HG03342 (cell line): ENCODE measurements around the gene MAN1B1.
"Not testable (repeated sequence)": the region's sequence is repeated elsewhere in the genome, so short reads cannot be mapped to it uniquely, and the experiment has no call there.

Experiments used
- ATAC-seq: cut with Tn5 transposase; IDR thresholded peaks from one replicate; pipeline ENCODE4 v1.9.1; 2021; ENCODE audit warnings: mild to moderate bottlenecking, moderate library complexity; ENCODE audit not compliant: unreplicated experiment

The MAN1B1 gene

DNA sequence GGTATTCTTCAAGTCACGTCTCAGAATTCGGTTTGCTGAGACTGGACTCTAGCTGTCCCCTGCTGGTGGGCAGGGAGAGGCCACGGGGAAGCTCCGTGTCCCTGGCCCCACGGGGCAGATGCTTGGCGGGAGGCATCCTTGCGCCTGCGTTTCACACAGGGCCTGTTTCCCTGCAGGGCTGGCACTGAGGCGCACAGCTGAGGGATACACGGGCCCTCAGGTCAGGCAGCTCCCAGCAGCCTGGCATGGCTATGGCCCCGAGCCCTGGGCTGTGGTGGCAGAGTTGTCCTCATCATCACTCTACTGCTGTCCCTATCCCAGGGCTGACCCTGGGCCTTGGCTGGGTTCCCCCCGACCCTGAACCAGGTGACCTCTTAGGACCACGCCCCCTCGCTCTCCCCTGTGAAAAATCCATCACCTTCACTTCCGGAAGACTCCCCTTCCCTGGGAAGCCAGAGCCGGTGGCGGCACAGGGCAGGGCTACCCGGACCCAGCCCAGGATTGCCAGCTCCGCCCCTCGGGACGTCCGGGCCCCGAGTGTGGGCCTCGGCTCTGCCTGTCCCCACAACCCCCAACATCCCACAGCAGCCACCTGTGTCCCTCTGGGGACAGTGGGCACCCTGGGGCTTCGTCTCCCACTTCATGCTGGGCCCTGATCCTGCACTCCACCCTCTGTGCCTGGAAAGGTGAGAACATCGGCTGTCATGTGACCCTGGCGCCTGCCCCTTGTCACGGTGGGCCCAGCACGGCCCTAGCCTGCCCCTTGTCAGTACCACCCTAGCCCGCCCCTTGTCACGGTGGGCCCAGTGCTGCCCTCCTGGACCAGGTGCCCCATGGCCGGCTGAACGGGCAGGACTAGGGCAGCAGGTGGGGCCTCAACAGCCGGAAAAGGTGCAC is 22.7 kb downstream of the MAN1B1 start:
- ATAC-seq, result no peak

DNA sequence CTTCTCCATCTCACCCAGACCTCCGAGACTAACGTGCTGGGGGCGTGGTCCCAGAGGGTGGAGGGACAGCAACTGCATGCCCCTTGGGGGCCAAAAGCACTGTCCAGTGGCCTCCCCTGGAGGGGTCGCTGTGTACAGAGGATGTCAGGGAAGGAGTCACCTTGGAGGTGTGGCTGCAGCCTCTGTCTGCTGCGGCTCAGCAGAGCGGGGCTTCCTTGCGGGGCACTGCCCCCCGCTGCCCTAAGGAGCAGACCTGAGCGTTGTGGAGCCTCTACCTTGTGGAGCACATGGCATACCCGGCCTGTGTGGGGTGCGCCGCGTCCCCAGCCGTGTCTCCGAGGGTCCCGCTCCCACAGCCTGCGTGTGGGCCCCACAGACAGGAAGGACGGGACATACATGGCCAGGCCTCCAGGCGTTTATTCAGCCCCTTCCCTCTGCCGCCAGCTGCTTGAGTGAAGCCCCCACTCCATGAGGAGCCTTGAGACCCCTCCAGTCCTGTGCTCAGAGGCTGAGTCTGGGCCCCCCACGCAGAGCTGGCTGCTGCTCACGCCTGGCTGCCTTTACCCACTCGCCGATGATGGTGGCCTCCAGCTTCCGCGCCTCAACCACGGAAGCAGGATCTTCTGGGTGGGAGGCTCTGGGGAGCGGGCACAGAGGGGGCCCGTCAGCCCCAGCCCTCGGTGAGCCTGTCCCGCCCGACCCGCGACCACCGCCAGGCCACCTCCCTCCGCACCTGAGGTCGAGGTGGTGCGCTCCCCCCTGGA is 23.5 kb downstream of the MAN1B1 start:
- no peak for ATAC-seq

DNA sequence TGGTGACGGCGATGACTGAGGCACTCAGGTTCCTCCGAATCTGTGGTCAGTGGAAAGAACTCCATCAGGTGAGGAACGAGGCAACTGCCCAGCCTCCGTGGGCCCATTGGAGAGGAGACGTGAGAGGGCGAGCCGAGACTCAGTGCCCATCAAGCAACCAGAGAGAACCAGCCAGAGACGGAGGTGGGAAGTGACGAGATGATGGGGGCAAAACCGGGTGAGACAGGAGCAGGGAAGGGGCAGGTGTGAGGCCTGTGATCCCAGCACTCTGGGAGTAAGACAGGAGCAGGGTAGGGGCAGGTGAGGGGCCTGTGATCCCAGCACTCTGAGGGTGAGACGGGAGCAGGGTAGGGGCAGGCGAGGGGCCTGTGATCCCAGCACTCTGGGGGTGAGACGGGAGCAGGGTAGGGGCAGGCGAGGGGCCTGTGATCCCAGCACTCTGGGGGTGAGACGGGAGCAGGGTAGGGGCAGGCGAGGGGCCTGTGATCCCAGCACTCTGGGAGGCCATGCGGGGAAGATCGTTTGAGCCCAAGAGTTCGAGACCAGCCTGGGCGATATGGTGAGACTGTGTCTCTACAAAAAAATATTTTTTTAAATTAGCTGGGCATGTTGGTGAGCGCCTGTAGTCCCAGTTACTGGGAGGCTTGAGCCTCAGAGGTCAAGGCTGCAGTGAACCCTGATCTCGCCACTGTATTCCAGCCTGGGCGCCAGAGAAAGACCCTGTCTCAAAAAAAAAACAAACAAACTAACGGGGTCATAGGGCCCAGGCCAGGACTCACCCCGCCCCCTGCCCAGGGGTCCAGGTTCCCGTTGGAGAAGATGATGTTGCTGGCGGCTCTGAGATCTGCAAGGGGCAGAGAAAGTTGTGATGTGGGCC is 24.4 kb downstream of the MAN1B1 start:
- ATAC-seq, result no peak

DNA sequence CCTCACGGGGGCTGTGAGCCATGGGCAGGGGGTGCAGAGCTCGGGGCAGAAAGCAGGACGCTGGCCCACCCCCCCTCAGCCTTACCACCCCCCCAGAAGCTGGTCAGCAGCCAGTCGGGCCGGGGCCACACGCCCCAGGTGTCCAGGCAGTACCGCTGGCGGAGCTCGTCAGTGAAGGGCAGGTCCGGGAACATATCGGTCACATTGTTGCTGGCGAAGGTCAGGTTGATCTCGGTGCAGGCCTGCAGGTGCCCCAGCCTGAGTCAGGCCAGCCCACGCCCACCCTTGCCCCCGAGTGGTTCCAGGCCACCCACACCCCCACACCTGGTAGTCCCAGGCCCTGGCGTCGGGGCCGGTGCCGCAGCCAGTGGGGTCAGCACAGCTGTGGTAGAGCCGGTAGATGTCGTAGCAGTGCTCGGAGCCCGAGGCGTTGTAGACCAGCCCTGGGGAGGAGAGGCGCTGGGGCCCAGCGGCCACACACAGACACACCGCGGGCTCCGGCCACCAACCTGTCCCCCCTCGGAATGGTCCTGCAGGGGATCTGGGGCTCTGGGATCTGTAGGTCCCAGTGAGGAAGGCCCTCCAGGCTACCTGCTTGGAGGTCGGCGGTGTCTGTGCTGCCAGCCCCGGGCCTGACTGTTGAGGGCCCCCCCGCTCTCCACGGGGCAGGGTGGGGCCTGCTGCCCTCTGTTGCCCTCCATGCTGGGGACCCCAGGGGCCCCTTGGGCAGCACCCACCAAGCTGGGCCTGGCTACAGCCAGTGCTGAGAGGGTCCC is 25.2 kb downstream of the MAN1B1 start:
- ATAC-seq, result no peak

GRCh38 chr9:137112564-137113384 is 26.0 kb downstream of the MAN1B1 start:
- no peak for ATAC-seq

- ATAC-seq, result no peak
Measured at GRCh38 chr9:137113385-137114159, 26.8 kb downstream of the MAN1B1 start.

GRCh38 chr9:137114220-137114612 is 27.4 kb downstream of the MAN1B1 start:
- ATAC-seq, result no peak

GRCh38 chr9:137114613-137115393 is 28.0 kb downstream of the MAN1B1 start, which contains the start of gene DPP7:
DPP7 (minus strand) TSS chr9:137114733; CDS start chr9:137114713, 20 bp downstream.
- ATAC-seq, result no peak

- ATAC-seq, result no peak
Measured at GRCh38 chr9:137115394-137116026, 28.7 kb downstream of the MAN1B1 start.

DNA sequence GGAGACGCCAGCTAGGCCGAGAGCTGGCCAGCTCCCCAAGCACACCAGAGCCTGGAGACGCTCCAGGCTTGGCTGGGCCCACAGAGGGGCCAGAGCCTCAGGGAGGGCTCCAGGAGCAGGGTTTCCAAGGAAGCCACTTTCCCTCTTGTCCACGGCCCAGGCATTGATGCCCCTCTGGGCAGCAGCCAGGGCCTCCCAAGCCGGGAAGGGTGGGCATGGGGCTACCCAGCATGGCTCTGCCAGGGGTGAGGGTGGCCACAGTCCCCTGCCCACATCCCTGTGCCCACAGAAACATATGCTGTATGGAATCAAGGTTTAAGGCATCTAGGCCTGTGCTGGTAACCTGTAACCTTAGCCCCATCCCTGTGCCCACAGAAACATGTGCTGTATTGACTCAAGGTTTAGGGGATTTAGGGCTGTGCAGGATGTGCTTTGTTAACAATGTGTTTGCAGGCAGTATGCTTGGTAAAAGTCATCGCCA is 29.3 kb downstream of the MAN1B1 start:
- no peak for ATAC-seq

GRCh38 chr9:137116728-137117127 is 29.9 kb downstream of the MAN1B1 start:
- no peak for ATAC-seq

GRCh38 chr9:137117269-137117731 is 30.5 kb downstream of the MAN1B1 start:
- ATAC-seq, result no peak

- not testable (repeated sequence) for ATAC-seq
Measured at GRCh38 chr9:137118092-137118603, 31.4 kb downstream of the MAN1B1 start.

DNA sequence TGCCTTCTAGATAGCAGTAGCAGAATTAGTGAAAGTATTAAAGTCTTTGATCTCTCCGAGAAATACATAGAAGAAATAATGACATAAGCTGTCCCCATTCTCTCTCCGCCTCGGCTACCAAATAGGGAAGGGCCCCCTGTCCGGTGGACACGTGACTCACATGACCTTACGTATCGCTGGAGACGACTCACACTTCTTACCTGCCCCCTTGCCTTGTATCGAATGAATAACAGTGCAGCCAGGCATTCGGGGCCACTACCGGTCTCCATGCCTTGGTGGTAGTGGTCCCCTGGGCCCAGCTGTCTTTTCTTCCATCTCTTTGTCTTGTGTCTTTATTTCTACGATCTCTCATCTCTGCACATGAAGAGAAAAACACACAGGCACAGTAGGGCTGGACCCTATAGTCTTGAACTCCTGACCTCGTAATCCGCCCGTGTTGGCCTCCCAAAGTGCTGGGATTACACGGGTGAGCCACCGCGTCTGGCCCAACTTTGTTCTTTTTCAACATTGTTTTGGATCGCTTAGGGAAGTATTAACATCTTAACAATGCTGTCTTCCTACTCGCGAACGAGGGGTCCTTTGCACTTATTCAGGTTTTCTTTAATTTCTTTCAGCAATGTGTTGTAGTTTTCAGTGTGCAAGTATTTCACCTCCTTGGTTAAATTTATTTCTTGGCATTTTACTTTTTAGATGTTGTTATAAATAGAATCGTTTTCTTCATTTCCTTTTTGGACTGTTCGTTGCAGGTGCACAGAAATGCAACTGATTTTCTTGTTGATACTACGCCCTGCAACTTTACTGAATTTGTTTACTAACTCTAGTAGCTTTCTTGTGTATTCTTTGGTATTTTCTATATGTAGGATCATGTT is 35.4 kb downstream of the MAN1B1 start:
- not testable (repeated sequence) for ATAC-seq

GRCh38 chr9:137122796-137123467 is 36.1 kb downstream of the MAN1B1 start:
- not testable (repeated sequence) for ATAC-seq
